HFF-Myc (cell line): ENCODE data around the gene POU2F1.

ENCODE experiments used
- DNase-seq: peaks from one replicate; pipeline ENCODE4 v3.0.0-alpha.2; 2011; ENCODE audit warnings: low read depth; ENCODE audit errors: extremely low read depth
- H3K4me3 ChIP-seq: replicated peaks from 2 replicates; pipeline ENCODE4 v1.5.1; 2011; ENCODE audit warnings: low read depth, mild to moderate bottlenecking, control low read depth, low read length
- TF ChIP-seq, protein P1 (sequence below): IDR thresholded peaks from 2 replicates; pipeline ENCODE4 v1.5.1; 2012; ENCODE audit warnings: mild to moderate bottlenecking, low read depth, low read length, control low read depth; ENCODE audit errors: missing control alignments

POU2F1 gene

DNA sequence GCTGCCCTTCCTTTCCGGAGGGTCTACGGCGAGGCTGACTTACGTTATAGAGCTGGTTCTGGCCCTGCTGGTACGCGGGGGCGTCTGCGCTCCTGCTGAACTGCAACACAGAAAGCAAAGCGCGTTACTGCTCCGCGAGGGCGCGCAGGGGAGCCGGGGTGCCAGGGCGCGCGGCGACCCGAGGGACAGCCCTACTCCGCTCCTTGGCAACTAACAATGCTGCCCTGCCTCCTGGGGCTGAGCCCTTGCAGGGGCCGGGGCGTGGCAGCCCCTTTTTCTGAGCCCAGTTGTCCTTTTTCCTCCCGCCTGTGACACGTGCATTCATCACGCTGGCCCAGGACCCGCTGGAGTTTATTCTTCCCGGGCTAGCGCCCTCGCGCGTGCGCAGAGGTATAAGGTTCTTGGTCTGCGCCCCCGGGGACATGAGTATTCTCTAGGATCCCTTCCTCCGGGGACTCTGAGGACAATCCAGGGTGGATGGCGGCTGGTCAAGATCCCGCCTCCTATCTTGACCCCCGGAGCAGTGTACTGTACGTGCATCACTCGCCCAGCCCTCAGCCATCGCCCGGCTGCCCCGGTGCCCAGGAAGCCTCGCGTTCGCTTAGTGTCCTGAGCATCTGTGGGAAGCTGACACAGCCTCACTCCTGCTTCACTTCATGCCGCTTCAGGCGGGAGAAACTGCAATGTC, 218.8 kb downstream of the POU2F1 start:
- peak overlapping the region; percentile 39 for H3K4me3 ChIP-seq
- TF ChIP-seq, protein P1, sequence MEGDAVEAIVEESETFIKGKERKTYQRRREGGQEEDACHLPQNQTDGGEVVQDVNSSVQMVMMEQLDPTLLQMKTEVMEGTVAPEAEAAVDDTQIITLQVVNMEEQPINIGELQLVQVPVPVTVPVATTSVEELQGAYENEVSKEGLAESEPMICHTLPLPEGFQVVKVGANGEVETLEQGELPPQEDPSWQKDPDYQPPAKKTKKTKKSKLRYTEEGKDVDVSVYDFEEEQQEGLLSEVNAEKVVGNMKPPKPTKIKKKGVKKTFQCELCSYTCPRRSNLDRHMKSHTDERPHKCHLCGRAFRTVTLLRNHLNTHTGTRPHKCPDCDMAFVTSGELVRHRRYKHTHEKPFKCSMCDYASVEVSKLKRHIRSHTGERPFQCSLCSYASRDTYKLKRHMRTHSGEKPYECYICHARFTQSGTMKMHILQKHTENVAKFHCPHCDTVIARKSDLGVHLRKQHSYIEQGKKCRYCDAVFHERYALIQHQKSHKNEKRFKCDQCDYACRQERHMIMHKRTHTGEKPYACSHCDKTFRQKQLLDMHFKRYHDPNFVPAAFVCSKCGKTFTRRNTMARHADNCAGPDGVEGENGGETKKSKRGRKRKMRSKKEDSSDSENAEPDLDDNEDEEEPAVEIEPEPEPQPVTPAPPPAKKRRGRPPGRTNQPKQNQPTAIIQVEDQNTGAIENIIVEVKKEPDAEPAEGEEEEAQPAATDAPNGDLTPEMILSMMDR: peak; percentile 15
- DNase-seq: no peak

GRCh38 chr1:167440345-167440744, 219.7 kb downstream of the POU2F1 start:
- no peak overlapping the region for H3K4me3 ChIP-seq
- no peak for DNase-seq
- TF ChIP-seq, protein P1: no peak

GRCh38 chr1:167440776-167441175, 220.1 kb downstream of the POU2F1 start:
- DNase-seq: no peak
- TF ChIP-seq, protein P1: no peak
- H3K4me3 ChIP-seq: no peak overlapping the region

DNA sequence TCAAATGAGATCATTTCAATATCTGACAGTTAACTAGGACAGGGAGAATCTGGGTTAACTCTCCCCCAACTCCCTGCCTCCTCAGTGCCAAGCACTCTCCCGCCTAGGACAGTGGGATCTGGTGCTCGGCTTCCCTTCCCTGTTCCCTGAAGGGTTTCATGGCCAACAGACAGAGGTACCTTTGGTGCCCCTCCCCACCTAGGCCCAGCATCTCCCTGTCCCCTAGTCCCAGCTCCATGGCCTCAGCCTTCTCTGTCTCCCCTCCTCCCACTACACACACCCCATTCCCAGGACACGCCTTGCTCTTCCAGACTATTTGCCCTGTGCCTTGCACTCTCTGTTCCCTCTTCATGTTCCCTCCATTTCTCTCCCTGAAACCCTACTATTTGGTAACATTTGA, 220.5 kb downstream of the POU2F1 start:
- DNase-seq: no peak
- TF ChIP-seq, protein P1: no peak
- no peak overlapping the region for H3K4me3 ChIP-seq

- peak; percentile 33 for DNase-seq
- no peak overlapping the region for H3K4me3 ChIP-seq
- TF ChIP-seq, protein P1: peak; percentile 92
These were observed 221.6 kb downstream of the POU2F1 start for GRCh38 chr1:167442142-167442848.

- DNase-seq: no peak
- H3K4me3 ChIP-seq: no peak overlapping the region
- TF ChIP-seq, protein P1: no peak
These were observed 222.3 kb downstream of the POU2F1 start for GRCh38 chr1:167442854-167443565.
